T follicular helper cell (primary cell): ENCODE data around the gene CDA.

Experiments used
- DNase-seq: peaks from one replicate; pipeline ENCODE4 v3.0.0-alpha.2; 2020; ENCODE audit warnings: low read depth

CDA gene

GRCh38 chr1:20615946-20616846 lies 27.3 kb downstream of the CDA start:
- no peak for DNase-seq

GRCh38 chr1:20616847-20617487 lies 28.1 kb downstream of the CDA start:
- no peak for DNase-seq

GRCh38 chr1:20618550-20618949 lies 29.7 kb downstream of the CDA start:
- DNase-seq: no peak

- no peak for DNase-seq
Observed at GRCh38 chr1:20619999-20620398, 31.1 kb downstream of the CDA start.

- no peak for DNase-seq
Observed at GRCh38 chr1:20621012-20621411, 32.1 kb downstream of the CDA start.

GRCh38 chr1:20624709-20625108 lies 35.8 kb downstream of the CDA start:
- DNase-seq: no peak

GRCh38 chr1:20625176-20626097 lies 36.5 kb downstream of the CDA start:
- DNase-seq: no peak

- DNase-seq: no peak
Observed at GRCh38 chr1:20626098-20626427, 37.2 kb downstream of the CDA start.

GRCh38 chr1:20626524-20626923 lies 37.6 kb downstream of the CDA start:
- no peak for DNase-seq

- DNase-seq: no peak
Observed at GRCh38 chr1:20630729-20631128, 41.8 kb downstream of the CDA start.

- DNase-seq: no peak
Observed at GRCh38 chr1:20632386-20632785, 43.5 kb downstream of the CDA start.

- DNase-seq: peak; percentile 75
Observed at GRCh38 chr1:20633190-20634064, 44.5 kb downstream of the CDA start, which contains the start of gene PINK1. Gene PINK1 (plus strand): TSS chr1:20633458. CDS start chr1:20633549, 91 bp downstream.

GRCh38 chr1:20634065-20634593 lies 45.2 kb downstream of the CDA start:
- DNase-seq: no peak

GRCh38 chr1:20634594-20635084 lies 45.7 kb downstream of the CDA start:
- no peak for DNase-seq

GRCh38 chr1:20636785-20637347 lies 48.0 kb downstream of the CDA start:
- DNase-seq: no peak

- peak; percentile 37 for DNase-seq
Observed at GRCh38 chr1:20640183-20640597, 51.3 kb downstream of the CDA start.

- no peak for DNase-seq
Observed at GRCh38 chr1:20641975-20642374, 53.1 kb downstream of the CDA start.

- DNase-seq: no peak
Observed at GRCh38 chr1:20643080-20643479, 54.2 kb downstream of the CDA start.

- DNase-seq: no peak
Observed at GRCh38 chr1:20644416-20644815, 55.5 kb downstream of the CDA start.

- DNase-seq: no peak
Observed at GRCh38 chr1:20645414-20645813, 56.5 kb downstream of the CDA start.
